Activated CD4-positive, alpha-beta T cell treated with anti-CD3 and anti-CD28 coated beads, Interleukin-2, amount 50 U/mL, for 4 hours (primary cell): Measurements from ENCODE around the gene FAM222A.

Experiments
- DNase-seq, 2 experiments: peaks; one replicate each; pipeline ENCODE4 v3.0.0-alpha.2; 2020

FAM222A gene

GRCh38 chr12:109726106-109726497 lies 12.5 kb downstream of the FAM222A start:
- DNase-seq = no peak

GRCh38 chr12:109726511-109727038 lies 12.9 kb downstream of the FAM222A start:
- DNase-seq = no peak

- DNase-seq = no peak
These were observed 13.6 kb downstream of the FAM222A start for GRCh38 chr12:109727039-109727723.

GRCh38 chr12:109727746-109728726 lies 14.4 kb downstream of the FAM222A start:
- no peak for DNase-seq

- DNase-seq = no peak
These were observed 15.3 kb downstream of the FAM222A start for GRCh38 chr12:109728921-109729320.

GRCh38 chr12:109729371-109729781 lies 15.8 kb downstream of the FAM222A start:
- no peak for DNase-seq

GRCh38 chr12:109729801-109730200 lies 16.2 kb downstream of the FAM222A start:
- DNase-seq = no peak

- no peak for DNase-seq
These were observed 16.9 kb downstream of the FAM222A start for GRCh38 chr12:109730306-109731145.

GRCh38 chr12:109731231-109731731 lies 17.7 kb downstream of the FAM222A start:
- DNase-seq = no peak

GRCh38 chr12:109731806-109732205 lies 18.2 kb downstream of the FAM222A start:
- no peak for DNase-seq

GRCh38 chr12:109732321-109733305 lies 19.0 kb downstream of the FAM222A start:
- no peak for DNase-seq

GRCh38 chr12:109734219-109735000 lies 20.8 kb downstream of the FAM222A start:
- no peak for DNase-seq

GRCh38 chr12:109735051-109735521 lies 21.5 kb downstream of the FAM222A start:
- no peak for DNase-seq

GRCh38 chr12:109735825-109736551 lies 22.4 kb downstream of the FAM222A start:
- DNase-seq = no peak

- no peak for DNase-seq
These were observed 23.0 kb downstream of the FAM222A start for GRCh38 chr12:109736552-109737108.

- DNase-seq = no peak
These were observed 23.5 kb downstream of the FAM222A start for GRCh38 chr12:109737126-109737525.

GRCh38 chr12:109737631-109738030 lies 24.0 kb downstream of the FAM222A start:
- DNase-seq = no peak

- DNase-seq = no peak
These were observed 24.6 kb downstream of the FAM222A start for GRCh38 chr12:109738209-109738608.
